Neural progenitor cell (in vitro differentiated cells): ENCODE measurements around the gene HDC. TPM values are rescaled to one million over a fixed set of nuclear protein-coding genes. Genes with fewer than 3 reads are reported as not detected.

Experiments used
- DNase-seq: peaks from one replicate; pipeline ENCODE4 v3.0.0-alpha.2; 2016; ENCODE audit warnings: low spot score
- H2AFZ ChIP-seq: fragments of 200-600 bp; sonication (generic); replicated peaks from 2 replicates; pipeline ENCODE4 v1.6.1; 2016; ENCODE audit warnings: antibody characterized with exemption
- H3F3A ChIP-seq: fragments of 200-600 bp; sonication (generic); 2 replicates; pipeline ENCODE4 v1.6.1; 2016; ENCODE audit warnings: antibody characterized with exemption, low read depth
- H3K27ac ChIP-seq: fragments of 200-600 bp; sonication (generic); 2 replicates; pipeline ENCODE4 v1.5.1; 2016; ENCODE audit warnings: mild to moderate bottlenecking
- H3K27me3 ChIP-seq: fragments of 200-600 bp; sonication (generic); 2 replicates; pipeline ENCODE4 v1.6.1; 2016; ENCODE audit warnings: mild to moderate bottlenecking, moderate library complexity
- H3K36me3 ChIP-seq: fragments of 200-600 bp; sonication (generic); 2 replicates; pipeline ENCODE4 v1.5.1; 2016
- H3K4me1 ChIP-seq: fragments of 200-600 bp; sonication (generic); 2 replicates; pipeline ENCODE4 v1.6.1; 2016; ENCODE audit warnings: mixed run types
- H3K4me2 ChIP-seq: fragments of 200-600 bp; sonication (generic); 2 replicates; pipeline ENCODE4 v1.6.1; 2016
- H3K4me3 ChIP-seq: fragments of 200-600 bp; sonication (generic); 2 replicates; pipeline ENCODE4 v1.5.1; 2016
- H3K79me2 ChIP-seq: fragments of 200-600 bp; sonication (generic); 2 replicates; pipeline ENCODE4 v1.6.1; 2016; ENCODE audit warnings: low read depth
- H3K9ac ChIP-seq: fragments of 200-600 bp; sonication (generic); 2 replicates; pipeline ENCODE4 v1.6.1; 2016
- H3K9me3 ChIP-seq: fragments of 200-600 bp; sonication (generic); 2 replicates; pipeline ENCODE4 v1.5.1; 2016; ENCODE audit warnings: low read depth
- H4K20me1 ChIP-seq: fragments of 200-600 bp; sonication (generic); 2 replicates; pipeline ENCODE4 v1.6.1; 2016; ENCODE audit warnings: low read depth
- H3K27ac Mint-ChIP-seq: 3 replicates; pipeline ENCODE4 v1.8.0; 2021; ENCODE audit warnings: mixed read lengths
- H3K27me3 Mint-ChIP-seq: 2 replicates; pipeline ENCODE4 v1.8.0; 2022; ENCODE audit warnings: low read depth, mild to moderate bottlenecking, inconsistent platforms, moderate library complexity, mixed read lengths; ENCODE audit not compliant: insufficient read depth
- H3K36me3 Mint-ChIP-seq: 3 replicates; pipeline ENCODE4 v1.8.0; 2021; ENCODE audit warnings: mixed read lengths
- H3K4me1 Mint-ChIP-seq: 3 replicates; pipeline ENCODE4 v1.8.0; 2021; ENCODE audit warnings: mixed read lengths
- H3K4me3 Mint-ChIP-seq: 3 replicates; pipeline ENCODE4 v1.8.0; 2021; ENCODE audit warnings: mild to moderate bottlenecking, moderate library complexity, mixed read lengths
- H3K9me3 Mint-ChIP-seq: 3 replicates; pipeline ENCODE4 v1.8.0; 2020; ENCODE audit warnings: mixed read lengths
- CTCF ChIP-seq: fragments of 200-600 bp; sonication (generic); IDR thresholded peaks from 2 replicates; pipeline ENCODE4 v1.5.1; 2017; ENCODE audit warnings: antibody characterized with exemption, mild to moderate bottlenecking
- EZH2 ChIP-seq: fragments of 200-600 bp; sonication (generic); IDR thresholded peaks from 2 replicates; pipeline ENCODE4 v1.6.1; 2017; ENCODE audit warnings: antibody characterized with exemption, mild to moderate bottlenecking, moderate library complexity
- EZH2phosphoT487 ChIP-seq: fragments of 200-600 bp; sonication (generic); IDR thresholded peaks from 2 replicates; pipeline ENCODE4 v1.6.1; 2017; ENCODE audit warnings: antibody characterized with exemption
- total RNA-seq: library from RNA; depleted of rRNA; stranded (reverse); fragments of >200 nt; gene quantifications from 2 replicates; pipeline ENCODE4 v1.2.3, GENCODE V29; 2015; ENCODE audit warnings: low replicate concordance

HDC gene
- 0.62 TPM in 1 of 2 replicates, not detected in the other for total RNA-seq

- Histone ChIP-seq H3K4me2 (peak within 1 kb of the TSS; percentile 28), H2AFZ (no peak within 1 kb of the TSS), H3K27me3 (no peaks in the 10 kb centered on the region), H3K4me1 (peaks cover 11% of the 10 kb centered on the region), H3K9ac (no peak within 1 kb of the TSS), H4K20me1 (peaks cover 5% of the 10 kb centered on the region), H3F3A (peaks cover 13% of the 10 kb centered on the region), H3K4me3 (no peak within 1 kb of the TSS), H3K9me3 (no peaks in the 10 kb centered on the region), H3K27ac (no peak within 1 kb of the TSS), H3K36me3 (no peaks in the 10 kb centered on the region), H3K79me2 (no peaks in the 10 kb centered on the region)
- peak within 1 kb of the TSS; percentile 70 for H3K27ac Mint-ChIP-seq
- no peak for TF ChIP-seq CTCF
- no peak for TF ChIP-seq EZH2
- no peak within 1 kb of the TSS for H3K4me3 Mint-ChIP-seq
- peaks cover 6% of the 10 kb centered on the region for H3K27me3 Mint-ChIP-seq
- H3K9me3 Mint-ChIP-seq = no peaks in the 10 kb centered on the region
- DNase-seq = peak; percentile 85
- H3K36me3 Mint-ChIP-seq = no peaks in the 10 kb centered on the region
- peaks cover 19% of the 10 kb centered on the region for H3K4me1 Mint-ChIP-seq
Measured at GRCh38 chr15:50265620-50266019, at the start of gene HDC. HDC (minus strand) TSS chr15:50265726; CDS start chr15:50265623, 103 bp downstream.

- Histone ChIP-seq H3K79me2 (peaks cover 38% of the 10 kb centered on the region), H3F3A (no peaks in the 10 kb centered on the region), H3K4me1 (no peaks in the 10 kb centered on the region), H3K27me3 (no peaks in the 10 kb centered on the region), H3K9me3 (peaks cover 5% of the 10 kb centered on the region), H3K36me3 (no peaks in the 10 kb centered on the region), H3K27ac (no peak overlapping the region), H2AFZ (no peak overlapping the region), H3K4me3 (no peak overlapping the region), H4K20me1 (no peaks in the 10 kb centered on the region), H3K4me2 (no peak overlapping the region), H3K9ac (no peak overlapping the region)
- Mint-ChIP-seq H3K9me3 (peaks cover 8% of the 10 kb centered on the region), H3K4me3 (no peak overlapping the region), H3K4me1 (no peaks in the 10 kb centered on the region), H3K27me3 (peaks cover 2% of the 10 kb centered on the region), H3K27ac (no peak overlapping the region), H3K36me3 (peaks cover 16% of the 10 kb centered on the region)
- no peak for TF ChIP-seq CTCF
- no peak for TF ChIP-seq EZH2phosphoT487
- no peak for TF ChIP-seq EZH2
- DNase-seq = no peak
Measured at GRCh38 chr15:50312636-50313035, 47.1 kb upstream of the HDC start.

GRCh38 chr15:50307799-50308198 lies 42.3 kb upstream of the HDC start:
- H3F3A ChIP-seq = no peaks in the 10 kb centered on the region
- no peak overlapping the region for H2AFZ ChIP-seq
- no peak overlapping the region for H3K27ac ChIP-seq
- H3K9me3 Mint-ChIP-seq = peaks cover 14% of the 10 kb centered on the region
- H3K9me3 ChIP-seq = peaks cover 11% of the 10 kb centered on the region
- peaks cover 17% of the 10 kb centered on the region for H3K79me2 ChIP-seq
- TF ChIP-seq EZH2phosphoT487 (no peak), CTCF (no peak), EZH2 (no peak)
- no peaks in the 10 kb centered on the region for H3K4me1 ChIP-seq
- H3K4me2 ChIP-seq = no peak overlapping the region
- H3K36me3 ChIP-seq = peaks cover 8% of the 10 kb centered on the region
- DNase-seq = no peak
- no peaks in the 10 kb centered on the region for H3K27me3 ChIP-seq
- H3K9ac ChIP-seq = no peak overlapping the region
- H3K4me3 ChIP-seq = no peak overlapping the region
- no peaks in the 10 kb centered on the region for H3K27me3 Mint-ChIP-seq
- H4K20me1 ChIP-seq = no peaks in the 10 kb centered on the region
- no peak overlapping the region for H3K27ac Mint-ChIP-seq
- H3K36me3 Mint-ChIP-seq = peaks cover 35% of the 10 kb centered on the region
- H3K4me1 Mint-ChIP-seq = no peaks in the 10 kb centered on the region
- H3K4me3 Mint-ChIP-seq = no peak overlapping the region
